Stimulated activated CD4-positive, alpha-beta T cell treated with anti-CD3 and anti-CD28 coated beads, Interleukin-2, amount 100 ng/mL, for 24 hours (primary cell): Measurements from ENCODE around the gene SPDYE18.
"Not testable (repeated sequence)": the region's sequence is repeated elsewhere in the genome, so short reads cannot be mapped to it uniquely, and the experiment has no call there.

ENCODE experiments used
- DNase-seq, 2 donors: peaks; one replicate each; pipeline ENCODE4 v3.0.0-alpha.2; 2020

Gene SPDYE18

DNA sequence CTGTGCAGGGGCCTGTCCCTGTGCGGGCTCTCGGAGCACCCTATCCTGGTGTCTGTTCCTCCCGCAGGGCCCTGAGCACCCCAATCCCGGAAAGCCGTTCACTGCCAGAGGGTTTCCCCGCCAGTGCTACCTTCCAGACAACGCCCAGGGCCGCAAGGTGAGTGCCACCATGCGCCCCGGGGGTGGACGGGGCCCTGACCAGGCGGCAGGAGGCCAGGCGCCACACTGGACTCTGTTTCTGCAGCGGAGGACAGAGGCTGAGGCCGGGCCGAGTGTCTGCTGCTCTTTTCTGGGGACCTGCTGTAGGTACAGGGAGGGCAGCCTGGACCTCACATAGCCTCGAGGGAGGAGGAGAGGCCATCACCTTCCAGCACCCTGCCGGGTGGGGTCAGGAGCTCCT, 58.2 kb downstream of the SPDYE18 start:
- DNase-seq, result not testable (repeated sequence)

DNA sequence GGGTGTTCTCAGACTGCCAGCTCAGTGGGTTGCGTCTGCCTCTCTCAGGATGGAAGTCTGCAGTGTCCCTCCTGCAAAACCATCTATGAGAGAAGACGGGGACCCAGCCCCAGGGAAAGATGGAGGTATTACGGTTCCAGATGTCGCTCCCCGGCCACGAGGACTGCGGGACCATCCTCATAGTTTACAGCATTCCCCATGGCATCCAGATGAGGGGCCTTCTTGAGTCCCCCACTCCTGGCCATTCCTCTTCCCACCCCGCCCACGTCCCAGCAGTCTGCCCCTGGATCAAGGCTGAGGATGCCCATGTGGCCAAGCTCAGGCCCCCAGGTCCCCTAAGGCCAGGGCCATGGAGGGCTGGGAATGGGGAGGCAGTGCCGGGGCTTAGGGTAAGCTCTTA, 59.1 kb downstream of the SPDYE18 start:
- not testable (repeated sequence) for DNase-seq

DNA sequence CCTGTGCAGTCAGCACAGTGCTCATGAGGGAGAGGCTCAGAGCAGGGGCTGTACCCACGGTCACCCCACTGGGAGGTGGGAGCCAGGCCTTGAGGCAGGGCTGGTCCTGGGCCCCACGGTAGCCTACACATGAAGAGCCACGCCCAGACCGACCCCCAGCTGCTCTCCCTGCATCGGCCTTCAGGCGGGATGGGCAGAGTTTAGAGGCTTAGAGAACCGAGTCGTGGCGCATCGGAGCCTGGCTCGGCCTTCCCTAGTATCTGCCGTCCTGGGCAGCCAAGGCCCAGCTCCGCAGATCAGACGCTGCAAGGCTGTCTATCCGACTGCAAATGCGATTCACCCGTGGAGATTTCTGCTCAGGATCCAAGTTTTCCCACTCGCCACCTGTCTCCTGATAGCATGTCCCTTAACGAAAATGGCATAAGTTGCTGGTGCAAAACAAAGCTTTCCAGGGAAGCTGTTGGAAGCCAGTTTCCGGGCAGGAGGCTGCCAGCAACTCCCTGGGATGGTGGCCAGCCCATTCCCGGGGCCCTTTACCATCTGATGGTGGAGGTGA, 59.6 kb downstream of the SPDYE18 start:
- not testable (repeated sequence) for DNase-seq

DNA sequence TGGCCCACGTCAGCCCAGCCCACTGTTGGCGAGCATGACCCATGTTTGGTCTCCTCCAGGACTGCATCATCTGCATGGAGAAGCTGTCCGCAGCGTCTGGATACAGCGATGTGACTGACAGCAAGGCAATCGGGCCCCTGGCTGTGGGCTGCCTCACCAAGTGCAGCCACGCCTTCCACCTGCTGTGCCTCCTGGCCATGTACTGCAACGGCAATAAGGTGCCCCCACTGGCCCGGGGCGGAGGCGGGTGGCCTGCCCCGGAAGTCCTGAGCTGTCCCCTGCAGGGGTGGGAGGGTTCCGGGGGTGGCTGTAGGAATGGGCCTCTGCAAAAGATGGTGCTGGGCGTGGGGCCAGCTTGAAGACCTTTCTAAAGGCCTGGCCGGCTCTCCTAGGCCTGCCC, 60.3 kb downstream of the SPDYE18 start:
- DNase-seq, result not testable (repeated sequence)
